Choroid plexus epithelial cell (primary cell): Measurements from ENCODE around the gene HRNR.

Experiments used
- DNase-seq: peaks from one replicate; pipeline ENCODE4 v3.0.0-alpha.2; 2010; ENCODE audit warnings: low read depth
- H3K4me3 ChIP-seq: 2 replicates; pipeline ENCODE4 v1.5.1; 2011; ENCODE audit warnings: low read depth, mild to moderate bottlenecking, control low read depth, low read length, moderate library complexity
- TF ChIP-seq, protein P1 (sequence below): conservative IDR thresholded peaks from 2 replicates; pipeline ENCODE4 v1.5.1; 2011; ENCODE audit warnings: low read depth, mild to moderate bottlenecking, control low read depth, inconsistent platforms, low read length, moderate library complexity

Gene HRNR

DNA sequence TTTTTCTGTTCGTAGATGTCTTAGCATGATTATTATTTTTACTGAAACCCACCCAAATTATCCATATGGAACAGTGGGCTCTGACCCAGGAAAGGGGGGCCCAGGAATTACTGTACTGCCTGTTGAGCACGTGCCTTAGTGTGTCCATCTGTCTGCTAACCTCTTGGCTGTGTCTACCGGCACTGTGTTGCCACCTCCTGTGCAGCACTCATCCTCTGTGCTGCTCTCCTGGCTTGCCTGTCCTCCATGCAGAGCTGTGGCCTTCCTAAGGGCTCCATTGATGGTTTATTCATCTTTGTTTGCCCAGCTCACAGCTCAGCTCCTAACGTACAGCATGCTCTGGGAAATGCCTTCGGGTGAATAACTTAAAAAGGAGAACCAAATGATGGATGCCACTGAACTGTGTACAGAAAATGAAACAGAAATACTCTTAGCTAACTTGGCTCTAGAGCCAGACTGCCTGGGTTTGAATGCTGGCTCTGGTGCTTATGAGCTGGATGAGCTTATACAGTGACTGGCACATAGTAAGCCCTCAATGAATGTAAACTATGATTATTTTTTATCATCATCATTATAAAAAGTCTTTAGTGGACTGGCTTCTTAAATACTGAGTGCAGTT, 53.6 kb downstream of the HRNR start:
- no peak overlapping the region for H3K4me3 ChIP-seq
- no peak for DNase-seq
- TF ChIP-seq, protein P1, sequence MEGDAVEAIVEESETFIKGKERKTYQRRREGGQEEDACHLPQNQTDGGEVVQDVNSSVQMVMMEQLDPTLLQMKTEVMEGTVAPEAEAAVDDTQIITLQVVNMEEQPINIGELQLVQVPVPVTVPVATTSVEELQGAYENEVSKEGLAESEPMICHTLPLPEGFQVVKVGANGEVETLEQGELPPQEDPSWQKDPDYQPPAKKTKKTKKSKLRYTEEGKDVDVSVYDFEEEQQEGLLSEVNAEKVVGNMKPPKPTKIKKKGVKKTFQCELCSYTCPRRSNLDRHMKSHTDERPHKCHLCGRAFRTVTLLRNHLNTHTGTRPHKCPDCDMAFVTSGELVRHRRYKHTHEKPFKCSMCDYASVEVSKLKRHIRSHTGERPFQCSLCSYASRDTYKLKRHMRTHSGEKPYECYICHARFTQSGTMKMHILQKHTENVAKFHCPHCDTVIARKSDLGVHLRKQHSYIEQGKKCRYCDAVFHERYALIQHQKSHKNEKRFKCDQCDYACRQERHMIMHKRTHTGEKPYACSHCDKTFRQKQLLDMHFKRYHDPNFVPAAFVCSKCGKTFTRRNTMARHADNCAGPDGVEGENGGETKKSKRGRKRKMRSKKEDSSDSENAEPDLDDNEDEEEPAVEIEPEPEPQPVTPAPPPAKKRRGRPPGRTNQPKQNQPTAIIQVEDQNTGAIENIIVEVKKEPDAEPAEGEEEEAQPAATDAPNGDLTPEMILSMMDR, result no peak

DNA sequence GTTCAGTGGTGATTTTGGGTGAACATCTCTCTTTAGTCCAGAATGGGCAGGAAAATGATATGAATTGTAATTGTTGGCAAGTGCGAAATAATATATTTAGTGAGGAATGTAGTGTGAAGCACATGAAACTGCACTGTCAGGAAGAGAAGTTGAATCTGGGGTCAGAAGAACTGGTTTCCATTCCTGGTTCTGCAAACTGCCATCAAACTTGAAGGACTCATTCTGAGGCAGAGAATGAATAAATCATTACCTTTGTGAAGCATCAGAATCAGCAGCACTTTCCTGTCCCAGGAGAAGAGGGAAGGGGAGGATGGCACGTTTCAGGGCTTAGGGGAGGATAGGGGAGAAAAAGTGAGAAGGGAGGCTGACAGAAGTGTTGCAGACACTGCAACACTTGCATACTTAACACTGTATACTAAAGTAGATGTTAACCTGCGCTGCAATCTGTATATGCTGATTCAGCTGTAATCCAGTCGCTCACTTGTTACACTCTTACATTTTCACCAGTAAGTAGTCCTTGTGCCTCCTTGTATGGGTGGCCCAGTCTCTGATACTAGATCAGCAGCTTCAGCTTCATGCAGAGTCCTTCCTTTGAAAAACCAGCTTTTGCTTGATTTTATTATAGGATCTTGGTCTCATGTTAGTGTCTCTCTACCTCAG, 54.5 kb downstream of the HRNR start:
- TF ChIP-seq, protein P1, result no peak
- DNase-seq, result no peak
- H3K4me3 ChIP-seq, result no peak overlapping the region

DNA sequence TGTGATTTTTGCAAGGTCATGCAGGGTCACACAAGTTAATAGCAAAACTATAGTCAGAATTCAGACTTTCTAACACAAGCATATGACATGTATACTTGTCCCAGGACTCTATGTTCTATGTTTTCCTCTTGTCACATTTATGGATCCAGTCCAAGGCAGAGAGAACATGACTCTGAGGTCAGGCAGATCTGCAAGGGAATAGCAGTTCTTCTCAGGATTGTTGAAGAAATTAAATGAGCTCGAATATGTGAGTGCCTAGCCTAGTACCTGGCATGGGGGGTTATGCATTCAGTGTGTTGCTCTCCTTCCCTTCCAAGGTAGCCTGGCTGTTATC, 55.5 kb downstream of the HRNR start:
- peak; percentile 58 for DNase-seq
- TF ChIP-seq, protein P1, result no peak
- no peak overlapping the region for H3K4me3 ChIP-seq

DNA sequence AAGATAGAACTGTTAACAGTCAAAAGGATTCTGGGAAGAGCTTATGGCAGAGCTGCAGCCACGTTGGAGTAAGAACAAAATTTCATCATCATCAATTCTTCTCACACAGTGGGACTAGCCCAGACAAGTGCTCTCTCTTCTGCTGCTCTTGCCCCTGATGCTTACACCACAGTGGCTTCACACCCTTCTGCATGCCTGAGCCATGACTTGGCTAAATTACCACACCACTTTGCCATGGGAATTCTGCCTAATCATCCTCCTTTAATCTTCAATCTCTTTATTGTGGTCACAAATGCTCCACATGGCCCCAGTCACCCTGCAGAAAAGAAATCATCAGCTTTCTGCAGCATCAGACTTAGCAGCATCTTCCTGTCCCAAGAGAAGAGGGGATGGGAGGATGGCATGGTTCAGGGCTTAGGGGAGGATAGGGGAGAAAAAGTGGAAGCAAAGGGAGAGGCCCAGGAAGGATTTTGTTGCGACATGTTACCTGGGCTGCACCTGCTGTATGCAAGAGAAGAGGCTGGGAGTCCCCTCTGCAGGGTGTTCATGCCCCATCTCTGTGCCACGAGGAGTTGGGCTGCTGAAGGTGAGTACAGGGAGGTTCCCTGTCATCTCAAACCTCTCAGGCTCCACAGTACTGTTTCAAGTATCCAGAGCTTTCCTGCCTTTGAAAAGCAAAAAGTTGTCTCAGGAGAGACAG, 56.0 kb downstream of the HRNR start:
- peak; percentile 95 for DNase-seq
- H3K4me3 ChIP-seq, result no peak overlapping the region
- TF ChIP-seq, protein P1, result no peak

DNA sequence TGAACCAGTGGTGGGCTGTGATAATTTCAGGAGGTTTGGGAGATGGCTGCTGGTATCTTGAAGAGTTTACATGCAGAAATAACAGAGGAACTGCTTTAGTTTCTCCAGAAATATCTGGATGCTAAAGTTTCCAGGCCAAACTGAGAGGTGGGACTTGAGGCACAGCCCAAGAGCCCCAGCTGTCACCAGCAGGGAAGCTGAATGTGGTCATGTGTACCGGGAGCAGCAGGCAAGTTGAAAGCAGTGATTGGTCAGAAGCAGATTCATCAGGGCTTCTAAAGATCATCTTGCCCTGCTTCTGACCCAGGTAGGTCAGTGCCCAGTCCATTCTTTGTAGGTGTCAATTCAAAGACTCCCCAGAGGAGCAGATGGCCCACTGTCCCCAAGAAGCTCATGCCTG, 57.0 kb downstream of the HRNR start:
- H3K4me3 ChIP-seq, result no peak overlapping the region
- no peak for DNase-seq
- TF ChIP-seq, protein P1, result no peak

DNA sequence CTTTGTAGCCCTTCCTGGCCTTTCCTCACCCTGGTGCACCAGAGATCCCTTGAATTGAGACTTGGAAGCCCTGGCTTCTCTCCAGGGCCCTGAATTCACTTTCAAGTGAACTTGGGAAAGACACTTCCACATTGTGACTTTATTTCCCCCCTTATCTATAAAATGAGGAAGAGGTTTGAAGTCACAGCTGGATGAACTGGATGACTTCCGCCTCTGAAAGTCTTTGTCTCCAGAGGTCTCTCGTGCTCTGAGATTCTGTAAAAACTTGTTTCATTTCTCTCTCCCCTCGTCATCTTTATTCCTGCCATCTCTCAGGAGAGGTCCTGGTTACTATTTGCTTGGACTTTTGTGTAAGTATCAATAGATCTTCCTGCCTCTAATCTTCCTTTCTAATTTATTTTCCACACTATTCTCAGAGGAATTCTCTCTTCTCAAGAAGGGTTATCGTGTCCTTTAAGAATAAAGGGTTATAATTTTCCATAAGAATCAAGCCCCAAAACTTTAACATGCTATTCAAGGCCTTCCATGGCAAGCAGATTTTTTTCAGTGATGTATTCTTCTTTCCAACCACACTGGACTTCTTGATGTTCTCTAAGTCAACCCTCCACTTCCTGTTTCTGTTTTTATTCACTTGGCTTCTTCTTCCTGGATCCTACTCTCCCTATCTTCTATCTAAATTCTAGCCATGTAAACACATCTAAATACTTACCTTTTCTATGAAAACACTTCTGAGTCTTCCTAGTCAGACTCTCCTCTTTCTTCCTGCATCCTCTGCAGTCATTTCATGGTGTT, 58.5 kb downstream of the HRNR start:
- no peak overlapping the region for H3K4me3 ChIP-seq
- DNase-seq, result no peak
- TF ChIP-seq, protein P1, result no peak
